Caco-2 (cell line): Measurements from ENCODE around the gene ASMTL. TPM values are rescaled to one million over a fixed set of nuclear protein-coding genes. Genes with fewer than 3 reads are reported as not detected.

ENCODE experiments used
- BruUV-seq: library from RNA; stranded (reverse); fragments of 400-500 nt; replicated peaks from 2 replicates; lab custom pipeline; 2021; lab: Mats Ljungman, UMichigan
- CTCF ChIA-PET: fragments of 300-600 bp; sonication (Branson Sonifier 250); formaldehyde crosslinking; loops from one replicate; lab custom pipeline; 2022; ENCODE audit warnings: antibody characterized with exemption; lab: Charles Lee
- POLR2A ChIA-PET: fragments of 300-600 bp; sonication (Branson Sonifier 250); formaldehyde crosslinking; loops from one replicate; lab custom pipeline; 2022; ENCODE audit warnings: antibody characterized with exemption; lab: Charles Lee
- DNase-seq, 2 experiments: peaks; one replicate each; pipeline versions ENCODE4 v3.0.0 to v3.0.0-alpha.2; 2020 to 2022
- H3K27me3 ChIP-seq: replicated peaks from 2 replicates; pipeline ENCODE4 v1.6.0; 2011; ENCODE audit warnings: low read length; ENCODE audit not compliant: control insufficient read depth, insufficient read depth
- H3K36me3 ChIP-seq: 2 replicates; pipeline ENCODE4 v1.5.1; 2011; ENCODE audit warnings: low read length; ENCODE audit not compliant: control insufficient read depth, insufficient read depth
- H3K4me1 ChIP-seq: fragments of 250-450 bp; sonication (Bioruptor Pico); 2 replicates; pipeline ENCODE4 v1.5.1; 2020; ENCODE audit warnings: mild to moderate bottlenecking
- H3K4me3 ChIP-seq: 2 replicates; pipeline ENCODE4 v1.5.1; 2011; ENCODE audit warnings: low read depth, mild to moderate bottlenecking, control low read depth, low read length
- H3K9me3 ChIP-seq: fragments of 250-450 bp; sonication (Bioruptor Pico); 2 replicates; pipeline ENCODE4 v1.5.1; 2020; ENCODE audit warnings: mild to moderate bottlenecking, moderate library complexity
- H3K27ac Mint-ChIP-seq: one replicate; pipeline ENCODE4 v1.8.0; 2022; ENCODE audit warnings: mixed read lengths; ENCODE audit not compliant: unreplicated experiment
- H3K27me3 Mint-ChIP-seq: one replicate; pipeline ENCODE4 v1.8.0; 2022; ENCODE audit warnings: mixed read lengths; ENCODE audit not compliant: insufficient read depth, unreplicated experiment
- H3K36me3 Mint-ChIP-seq: one replicate; pipeline ENCODE4 v1.8.0; 2022; ENCODE audit warnings: mild to moderate bottlenecking, mixed read lengths; ENCODE audit not compliant: insufficient read depth, unreplicated experiment
- H3K4me1 Mint-ChIP-seq: one replicate; pipeline ENCODE4 v1.8.0; 2022; ENCODE audit warnings: low read depth, mixed read lengths; ENCODE audit not compliant: unreplicated experiment
- H3K4me3 Mint-ChIP-seq: one replicate; pipeline ENCODE4 v1.8.0; 2022; ENCODE audit warnings: mild to moderate bottlenecking, moderate library complexity, mixed read lengths; ENCODE audit not compliant: unreplicated experiment
- H3K9me3 Mint-ChIP-seq: one replicate; pipeline ENCODE4 v1.8.0; 2022; ENCODE audit warnings: mixed read lengths; ENCODE audit not compliant: unreplicated experiment
- CTCF ChIP-seq, 2 experiments: fragments of 200-600 bp in 1 of 2; IDR thresholded peaks; 1 replicate in 1 of 2; 2 replicates in 1 of 2; pipeline versions ENCODE4 v1.5.1 to v1.8.0; 2011 to 2022; ENCODE audit warnings: antibody characterized with exemption in 1 of 2, control low read depth in 1 of 2, inconsistent platforms in 1 of 2, low read depth in 1 of 2, low read length in 1 of 2, mild to moderate bottlenecking in 1 of 2, moderate library complexity in 1 of 2; ENCODE audit not compliant: insufficient read depth in 1 of 2, severe bottlenecking in 1 of 2, unreplicated experiment in 1 of 2
- intact Hi-C: fragments of 100-400 bp; cut with micrococcal nuclease; formaldehyde crosslinking; loops from one replicate; pipeline ENCODE4 v1.10.0; 2022; ENCODE audit not compliant: unreplicated experiment
- total RNA-seq: library from RNA; stranded (reverse); gene quantifications from 2 replicates; pipeline ENCODE4 v1.2.3, GENCODE V29; 2022

ASMTL gene
- total RNA-seq, 1 experiment from 2014 or later = 17.4 TPM

GRCh38 chrX:1394731-1395501, 57.8 kb downstream of the ASMTL start:
- H3K27me3 Mint-ChIP-seq = no peaks in the 10 kb centered on the region
- BruUV-seq = no TSS peak
- Histone ChIP-seq H3K4me3 (no peak overlapping the region), H3K36me3 (peaks cover 5% of the 10 kb centered on the region), H3K4me1 (0 out of 2 replicates have a peak, but pooled peaks cover 5% of the 10 kb centered on the region), H3K9me3 (no peaks in the 10 kb centered on the region), H3K27me3 (no peaks in the 10 kb centered on the region)
- peak overlapping the region; percentile 99 for H3K27ac Mint-ChIP-seq
- H3K4me3 Mint-ChIP-seq = peak overlapping the region; percentile 93
- DNase-seq = no peak
- peaks cover 25% of the 10 kb centered on the region for H3K4me1 Mint-ChIP-seq
- TF ChIP-seq CTCF (IDR thresholded peaks at IDR 0.05; ENCODE audit: insufficient read depth in 1 of 2, low read depth in 1 of 2, low read length in 1 of 2, severe bottlenecking in 1 of 2, unreplicated experiment in 1 of 2) = no peak
- POLR2A ChIA-PET = no interaction called here
- intact Hi-C loops = no loop called here
- no peaks in the 10 kb centered on the region for H3K9me3 Mint-ChIP-seq
- H3K36me3 Mint-ChIP-seq = peaks cover 67% of the 10 kb centered on the region
- CTCF ChIA-PET = no interaction called here

GRCh38 chrX:1393871-1394615, 58.7 kb downstream of the ASMTL start:
- no peak for DNase-seq
- CTCF ChIA-PET = no interaction called here
- Mint-ChIP-seq H3K4me3 (peak overlapping the region; percentile 93), H3K27me3 (no peaks in the 10 kb centered on the region), H3K9me3 (no peaks in the 10 kb centered on the region), H3K4me1 (peaks cover 25% of the 10 kb centered on the region), H3K36me3 (peaks cover 75% of the 10 kb centered on the region), H3K27ac (peak overlapping the region; percentile 99)
- H3K27me3 ChIP-seq = no peaks in the 10 kb centered on the region
- H3K36me3 ChIP-seq = peaks cover 10% of the 10 kb centered on the region
- intact Hi-C loops = loop anchor here (2.0 kb wide), 1 partner anchor 59 kb away; the partner anchor contains the start of gene ASMTL
- no peaks in the 10 kb centered on the region for H3K9me3 ChIP-seq
- no peak overlapping the region for H3K4me3 ChIP-seq
- POLR2A ChIA-PET = no interaction called here
- BruUV-seq = no TSS peak
- no peak for TF ChIP-seq CTCF (IDR thresholded peaks at IDR 0.05; ENCODE audit: insufficient read depth in 1 of 2, low read depth in 1 of 2, low read length in 1 of 2, severe bottlenecking in 1 of 2, unreplicated experiment in 1 of 2)
- H3K4me1 ChIP-seq = 0 out of 2 replicates have a peak, but pooled peaks cover 5% of the 10 kb centered on the region

- Histone ChIP-seq H3K4me1 (0 out of 2 replicates have a peak, but pooled peaks cover 5% of the 10 kb centered on the region), H3K27me3 (no peaks in the 10 kb centered on the region), H3K4me3 (peak overlapping the region; percentile 79), H3K36me3 (peaks cover 15% of the 10 kb centered on the region), H3K9me3 (no peaks in the 10 kb centered on the region)
- DNase-seq = peak; percentile 79 to 82
- ChIA-PET CTCF (no interaction called here), POLR2A (no interaction called here)
- peaks cover 91% of the 10 kb centered on the region for H3K36me3 Mint-ChIP-seq
- H3K4me3 Mint-ChIP-seq = peak overlapping the region; percentile 93
- intact Hi-C loops = loop anchor here (1.0 to 2.0 kb wide), 2 partner anchors 60 to 146 kb away; partner anchors contain the start of gene ASMTL
- peak overlapping the region; percentile 99 for H3K27ac Mint-ChIP-seq
- peaks cover 25% of the 10 kb centered on the region for H3K4me1 Mint-ChIP-seq
- no TSS peak for BruUV-seq
- TF ChIP-seq CTCF (IDR thresholded peaks at IDR 0.05; ENCODE audit: insufficient read depth in 1 of 2, low read depth in 1 of 2, low read length in 1 of 2, severe bottlenecking in 1 of 2, unreplicated experiment in 1 of 2) = no peak
- H3K27me3 Mint-ChIP-seq = no peaks in the 10 kb centered on the region
- H3K9me3 Mint-ChIP-seq = no peaks in the 10 kb centered on the region
Observed at GRCh38 chrX:1392376-1393068, 60.2 kb downstream of the ASMTL start.
